ENCODE measurements around the gene NRP1.

The NRP1 gene

GRCh38 chr10:33290321-33291052, 44.0 kb downstream of the NRP1 start:
- no peak for DNase-seq (ENCODE audit: low read depth)

- no peak for DNase-seq (ENCODE audit: low read depth)
Measured at GRCh38 chr10:33289776-33290175, 44.7 kb downstream of the NRP1 start.

- no peak for DNase-seq (ENCODE audit: low read depth)
Measured at GRCh38 chr10:33288127-33288526, 46.3 kb downstream of the NRP1 start.

GRCh38 chr10:33287112-33287511, 47.4 kb downstream of the NRP1 start:
- DNase-seq (ENCODE audit: low read depth), result no peak

GRCh38 chr10:33286157-33286934, 48.1 kb downstream of the NRP1 start:
- no peak for DNase-seq (ENCODE audit: low read depth)

GRCh38 chr10:33284945-33285344, 49.5 kb downstream of the NRP1 start:
- no peak for DNase-seq (ENCODE audit: low read depth)

- no peak for DNase-seq (ENCODE audit: low read depth)
Measured at GRCh38 chr10:33279811-33280602, 54.5 kb downstream of the NRP1 start.

- DNase-seq (ENCODE audit: low read depth), result no peak
Measured at GRCh38 chr10:33279276-33279675, 55.2 kb downstream of the NRP1 start.

- no peak for DNase-seq (ENCODE audit: low read depth)
Measured at GRCh38 chr10:33278198-33278597, 56.3 kb downstream of the NRP1 start.

- no peak for DNase-seq (ENCODE audit: low read depth)
Measured at GRCh38 chr10:33277135-33277536, 57.3 kb downstream of the NRP1 start.

- no peak for DNase-seq (ENCODE audit: low read depth)
Measured at GRCh38 chr10:33276282-33276923, 58.1 kb downstream of the NRP1 start.

- no peak for DNase-seq (ENCODE audit: low read depth)
Measured at GRCh38 chr10:33274096-33274785, 60.2 kb downstream of the NRP1 start.

- DNase-seq (ENCODE audit: low read depth), result no peak
Measured at GRCh38 chr10:33273295-33274002, 61.0 kb downstream of the NRP1 start.

- DNase-seq (ENCODE audit: low read depth), result no peak
Measured at GRCh38 chr10:33272635-33273034, 61.8 kb downstream of the NRP1 start.

GRCh38 chr10:33271969-33272583, 62.4 kb downstream of the NRP1 start:
- DNase-seq (ENCODE audit: low read depth), result no peak

- DNase-seq (ENCODE audit: low read depth), result no peak
Measured at GRCh38 chr10:33270971-33271370, 63.5 kb downstream of the NRP1 start.

- DNase-seq (ENCODE audit: low read depth), result no peak
Measured at GRCh38 chr10:33267708-33268107, 66.8 kb downstream of the NRP1 start.

GRCh38 chr10:33265621-33266020, 68.8 kb downstream of the NRP1 start:
- DNase-seq (ENCODE audit: low read depth), result no peak

- no peak for DNase-seq (ENCODE audit: low read depth)
Measured at GRCh38 chr10:33263453-33263852, 71.0 kb downstream of the NRP1 start.

GRCh38 chr10:33262871-33263270, 71.6 kb downstream of the NRP1 start:
- no peak for DNase-seq (ENCODE audit: low read depth)
